GM19240 (cell line): Measurements from ENCODE around the gene CCM2.

Source experiments
- DNase-seq: peaks from one replicate; pipeline ENCODE4 v3.0.0; 2011; ENCODE audit warnings: low spot score; ENCODE audit not compliant: insufficient read length

CCM2 gene

GRCh38 chr7:45000093-45001032 is at the start of gene CCM2:
TSS of gene CCM2 (plus strand) at chr7:45000201. CDS start at chr7:45000334, 133 bp downstream.
- no peak for DNase-seq

GRCh38 chr7:44953156-44953555 is 46.8 kb upstream of the CCM2 start:
- DNase-seq = no peak

GRCh38 chr7:44955733-44956132 is 44.3 kb upstream of the CCM2 start:
- no peak for DNase-seq

GRCh38 chr7:44956157-44956766 is 43.7 kb upstream of the CCM2 start:
- no peak for DNase-seq

GRCh38 chr7:44958645-44959344 is 41.2 kb upstream of the CCM2 start:
- no peak for DNase-seq

- no peak for DNase-seq
Measured at GRCh38 chr7:44959433-44959951, 40.5 kb upstream of the CCM2 start.

GRCh38 chr7:44960011-44960580 is 39.9 kb upstream of the CCM2 start:
- DNase-seq = no peak

- DNase-seq = no peak
Measured at GRCh38 chr7:44961844-44962482, 38.0 kb upstream of the CCM2 start.

GRCh38 chr7:44962483-44963251 is 37.3 kb upstream of the CCM2 start:
- DNase-seq = no peak

GRCh38 chr7:44963364-44964290 is 36.4 kb upstream of the CCM2 start:
- no peak for DNase-seq

GRCh38 chr7:44964384-44964830 is 35.6 kb upstream of the CCM2 start:
- DNase-seq = no peak

GRCh38 chr7:44964831-44965440 is 35.1 kb upstream of the CCM2 start:
- no peak for DNase-seq

- DNase-seq = no peak
Measured at GRCh38 chr7:44965441-44965903, 34.5 kb upstream of the CCM2 start.

GRCh38 chr7:44965937-44966730 is 33.9 kb upstream of the CCM2 start:
- DNase-seq = no peak

- DNase-seq = no peak
Measured at GRCh38 chr7:44966731-44967538, 33.1 kb upstream of the CCM2 start.

- DNase-seq = no peak
Measured at GRCh38 chr7:44967571-44968446, 32.2 kb upstream of the CCM2 start.
